Sigmoid colon (tissue), 4 donors: ENCODE results near the gene MAST4.

Experiments
- CTCF ChIP-seq, 4 experiments: fragments of 450-650 bp in 3 of 4; fragments of 200-600 bp in 1 of 4; IDR thresholded peaks; one replicate each; pipeline ENCODE4 v1.5.1; 2016 to 2019; ENCODE audit warnings: antibody characterized with exemption in 4 of 4, mild to moderate bottlenecking in 3 of 4, moderate library complexity in 2 of 4
- POLR2A ChIP-seq, 2 donors: fragments of 450-650 bp; IDR thresholded peaks; one replicate each; pipeline ENCODE4 v1.6.1; 2016; ENCODE audit warnings: antibody characterized with exemption in 2 of 2, mild to moderate bottlenecking in 2 of 2, moderate library complexity in 2 of 2
- POLR2AphosphoS5 ChIP-seq, 4 donors: sonication (generic); formaldehyde crosslinking; IDR thresholded peaks; one replicate each; pipeline ENCODE4 v1.6.1; 2017; ENCODE audit warnings: antibody characterized with exemption in 4 of 4

GRCh38 chr5:66738136-66738535 lies 141.9 kb downstream of the MAST4 start:
- TF ChIP-seq CTCF (IDR thresholded peaks at IDR 0.05) (no peak), POLR2A (IDR thresholded peaks at IDR 0.05) (no peak), POLR2AphosphoS5 (IDR thresholded peaks at IDR 0.05) (no peak)
